Measurements from ENCODE around the gene LTBP1.
"Not testable (repeated sequence)": the region's sequence is repeated elsewhere in the genome, so short reads cannot be mapped to it uniquely, and the experiment has no call there.

LTBP1 gene

DNA sequence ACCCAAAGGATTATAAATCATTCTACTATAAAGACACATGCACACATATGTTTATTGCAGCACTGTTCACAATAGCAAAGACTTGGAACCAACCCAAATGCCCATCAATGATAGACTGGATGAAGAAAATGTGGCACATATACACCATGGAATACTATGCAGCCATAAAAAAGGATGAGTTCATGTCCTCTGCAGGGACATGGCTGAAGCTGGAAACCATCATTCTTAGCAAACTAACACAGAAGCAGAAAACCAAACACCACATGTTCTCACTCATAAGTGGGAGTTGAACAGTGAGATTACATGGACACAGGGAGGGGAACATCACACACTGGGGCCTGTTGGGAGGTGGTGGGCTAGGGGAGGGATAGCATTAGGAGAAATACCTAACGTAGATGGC is 288.8 kb downstream of the LTBP1 start:
- not testable (repeated sequence) for DNase-seq

DNA sequence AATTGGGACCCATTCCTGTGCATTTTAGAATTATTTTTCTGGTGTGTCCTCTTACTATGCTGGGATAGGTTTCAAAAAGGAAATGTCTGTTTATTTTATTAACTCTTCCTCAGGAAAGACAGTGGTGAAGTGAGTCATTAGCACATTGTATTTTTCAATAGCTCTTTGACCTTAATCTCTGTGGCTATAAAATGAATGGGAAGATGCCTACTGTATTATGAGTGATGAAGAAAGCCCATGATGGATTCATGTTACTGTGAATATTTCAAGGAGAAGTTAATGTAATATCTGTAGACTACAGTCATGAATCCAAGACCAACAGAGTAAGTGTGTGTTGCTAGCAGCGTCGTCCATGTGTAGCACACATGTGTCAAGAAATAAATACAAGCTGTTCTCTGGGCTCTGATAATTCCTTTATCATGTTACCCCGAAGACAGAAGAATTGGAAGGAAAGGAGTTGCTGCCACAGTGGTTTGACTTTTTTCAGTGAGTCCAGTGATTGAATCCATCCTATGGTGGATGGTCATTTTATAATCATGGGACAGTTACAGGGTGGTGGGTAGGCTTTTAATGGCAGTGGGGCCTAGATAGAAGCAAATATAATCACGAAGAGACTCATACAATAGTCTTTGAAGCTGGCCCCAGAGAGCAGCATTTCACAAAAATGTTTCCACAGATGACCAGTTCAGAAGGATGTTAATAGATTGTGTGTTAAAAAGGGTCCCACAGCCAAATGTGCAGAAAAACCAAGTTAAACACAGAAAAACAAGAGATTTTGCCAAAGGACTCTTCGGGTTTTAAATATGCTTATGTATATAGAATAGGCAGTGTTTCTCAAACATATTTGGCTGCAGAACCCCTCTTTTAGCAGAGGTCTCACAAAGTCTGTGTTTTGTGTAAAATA is 290.0 kb downstream of the LTBP1 start:
- DNase-seq: no peak

DNA sequence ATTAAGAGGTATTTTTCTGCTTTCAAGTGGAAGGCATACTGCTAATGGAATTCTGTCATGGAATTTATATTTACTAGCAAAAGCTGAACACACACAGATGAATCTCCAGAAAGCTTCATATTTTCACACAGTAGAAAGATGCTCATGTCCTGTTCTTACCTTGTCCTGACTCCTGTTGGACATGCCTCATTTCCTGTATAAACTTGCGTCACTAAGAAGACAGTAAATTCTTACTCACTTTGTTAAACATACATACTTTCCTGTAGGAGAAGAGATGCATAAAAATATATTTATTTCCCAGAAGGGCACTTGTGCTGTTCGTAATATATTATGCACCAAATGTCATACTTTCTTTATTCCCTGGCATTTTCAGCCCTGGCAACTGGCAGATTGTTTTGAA is 291.4 kb downstream of the LTBP1 start:
- DNase-seq: no peak

DNA sequence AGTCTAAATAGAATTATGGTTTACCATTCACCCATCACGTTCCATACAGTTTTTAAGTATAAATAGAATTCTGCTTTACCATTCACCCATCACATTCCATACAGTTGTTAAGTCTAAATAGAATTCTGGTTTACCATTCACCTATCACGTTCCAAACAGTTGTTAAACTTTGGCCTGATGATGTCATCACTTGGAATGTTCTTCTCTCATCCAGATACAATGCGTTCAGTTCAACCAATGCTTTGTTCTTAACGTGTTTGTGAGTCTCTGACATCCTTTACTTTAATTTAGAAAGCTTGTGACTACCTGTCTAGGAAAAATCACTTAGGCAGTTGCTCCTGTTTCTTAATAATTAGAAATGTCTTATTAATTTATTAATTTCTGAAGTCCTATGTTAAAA is 293.4 kb downstream of the LTBP1 start:
- no peak for DNase-seq

DNA sequence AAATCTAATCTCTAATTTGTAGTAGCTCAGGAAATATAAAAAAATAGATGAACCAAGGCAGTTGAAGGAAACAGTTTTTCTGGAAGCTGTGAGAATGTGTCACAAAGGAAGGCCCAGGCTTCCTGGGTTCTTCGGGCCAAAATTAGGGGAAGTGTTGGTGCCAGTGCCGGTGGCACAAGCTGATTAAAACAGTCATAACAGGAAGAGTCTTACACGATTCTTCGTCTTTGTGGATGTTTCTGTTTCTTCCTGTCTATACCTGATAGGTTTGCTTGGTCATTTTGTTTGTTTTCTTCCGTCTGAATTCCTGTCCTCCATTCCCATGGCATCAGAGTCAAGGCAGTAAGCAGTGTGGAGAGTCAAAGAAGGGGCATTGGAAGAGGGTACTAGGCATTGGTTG is 294.3 kb downstream of the LTBP1 start:
- DNase-seq: no peak

DNA sequence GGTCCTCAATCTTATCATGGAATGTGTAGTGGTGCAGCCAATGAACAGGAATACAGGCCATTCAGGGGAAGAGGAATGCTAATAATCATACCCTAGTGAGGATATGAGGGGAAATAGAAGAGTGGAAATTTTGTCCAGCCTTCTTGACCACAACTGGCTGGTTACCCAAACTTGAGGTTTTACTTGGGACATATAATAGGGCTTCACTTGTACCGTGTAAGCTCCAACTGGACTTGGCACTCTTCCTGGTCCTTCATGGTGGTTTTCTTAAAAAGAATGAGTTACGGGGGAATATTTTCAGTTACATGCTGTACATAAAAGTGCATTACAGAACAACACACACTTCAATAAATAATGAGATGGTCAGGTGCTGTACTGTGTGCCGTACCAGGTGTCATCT is 294.8 kb downstream of the LTBP1 start:
- no peak for DNase-seq

DNA sequence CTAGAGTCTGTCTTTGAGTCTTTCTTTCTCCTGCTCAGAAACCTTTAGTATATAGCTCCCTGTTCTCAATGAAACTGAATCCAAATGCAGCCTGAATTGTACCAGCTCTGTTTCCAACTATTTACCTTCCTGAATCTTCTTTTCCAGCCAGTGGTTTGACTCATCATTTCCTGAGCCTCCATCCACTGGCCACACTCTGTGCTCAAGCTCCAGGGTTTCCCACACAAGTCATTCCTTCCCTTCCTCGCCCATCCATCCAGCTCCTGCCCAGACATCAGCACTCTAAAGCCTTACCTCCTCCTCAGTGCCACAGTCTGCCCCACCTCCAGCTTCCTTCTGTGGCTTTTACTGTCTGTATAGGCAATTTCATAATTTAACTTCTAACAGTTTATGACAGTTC is 296.1 kb downstream of the LTBP1 start:
- no peak for DNase-seq

GRCh38 chr2:33246432-33246831 is 299.7 kb downstream of the LTBP1 start:
- no peak for DNase-seq

DNA sequence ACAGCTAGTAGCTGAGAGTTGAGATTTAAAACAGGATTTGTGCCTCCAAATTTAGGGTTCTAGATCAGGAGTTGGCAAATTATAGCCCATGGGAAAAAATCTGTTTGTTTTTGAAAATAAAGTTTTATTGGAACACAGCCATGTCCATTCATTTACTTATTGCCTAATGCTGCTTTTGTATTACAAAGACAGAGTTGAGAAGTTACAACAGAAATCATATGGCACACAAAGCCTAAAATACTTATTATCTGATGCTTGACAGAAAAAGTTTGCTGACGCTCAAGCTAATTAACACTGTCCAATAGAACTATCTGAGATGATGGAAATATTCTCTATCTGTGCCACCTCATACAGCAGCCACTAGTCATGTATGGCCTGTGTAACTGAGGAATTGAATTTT is 300.6 kb downstream of the LTBP1 start:
- no peak for DNase-seq

DNA sequence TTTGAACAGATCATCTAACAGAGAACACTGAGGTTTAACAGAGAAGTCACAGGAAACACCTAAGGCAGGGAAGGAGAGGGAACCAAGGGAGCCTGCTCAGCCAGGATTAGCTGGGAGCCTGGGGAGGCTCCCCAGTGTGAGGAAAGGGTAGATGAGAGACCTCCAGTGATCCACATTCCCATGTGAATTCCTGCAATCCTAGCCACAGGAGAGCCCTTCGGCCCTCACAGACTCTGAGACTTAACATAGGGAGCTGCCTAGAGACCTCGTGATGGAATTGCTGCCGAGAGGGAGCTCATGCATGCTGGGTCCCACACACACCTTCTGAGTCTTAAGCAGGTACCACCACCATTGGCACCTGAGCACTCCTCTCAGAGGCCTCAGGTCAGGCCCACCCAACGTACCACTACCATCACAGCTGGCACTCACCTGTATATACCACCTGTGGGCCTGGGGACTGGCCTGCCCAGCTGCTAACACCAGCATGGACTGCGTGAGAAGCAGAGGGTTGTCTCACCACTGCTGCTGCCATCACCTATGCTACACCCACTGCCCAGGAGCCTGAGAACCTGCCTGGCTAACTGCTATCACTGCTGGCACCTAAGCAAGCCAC is 303.8 kb downstream of the LTBP1 start:
- DNase-seq: no peak

DNA sequence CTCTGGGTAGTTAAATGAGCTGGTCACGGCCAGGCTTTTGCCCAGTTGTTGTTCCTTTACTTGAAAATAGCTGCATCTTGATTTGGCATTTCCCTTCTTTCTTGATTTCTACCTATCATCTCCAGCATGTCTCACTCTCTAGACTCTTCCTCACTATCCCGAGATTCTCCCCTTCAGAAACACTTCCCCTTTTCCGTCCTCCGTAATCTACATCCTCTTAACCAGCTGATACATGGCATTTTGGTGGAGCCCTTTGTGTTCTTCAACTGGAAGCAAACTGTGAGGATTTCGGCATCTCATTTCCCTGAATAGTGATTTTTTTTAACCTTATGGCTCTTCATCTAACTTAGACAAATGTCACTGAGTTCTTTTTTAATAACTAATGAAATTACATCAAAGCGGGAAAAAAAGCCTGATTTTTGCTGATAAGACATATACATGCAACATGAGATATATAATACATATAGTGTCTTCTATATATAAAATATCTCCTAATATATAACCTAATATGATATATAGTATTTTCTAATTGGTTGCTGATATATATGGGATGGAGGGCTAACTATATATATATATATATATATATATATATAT is 309.5 kb downstream of the LTBP1 start:
- DNase-seq: no peak

GRCh38 chr2:33258387-33258786 is 311.6 kb downstream of the LTBP1 start:
- no peak for DNase-seq

GRCh38 chr2:33262097-33262496 is 315.3 kb downstream of the LTBP1 start:
- DNase-seq: no peak

DNA sequence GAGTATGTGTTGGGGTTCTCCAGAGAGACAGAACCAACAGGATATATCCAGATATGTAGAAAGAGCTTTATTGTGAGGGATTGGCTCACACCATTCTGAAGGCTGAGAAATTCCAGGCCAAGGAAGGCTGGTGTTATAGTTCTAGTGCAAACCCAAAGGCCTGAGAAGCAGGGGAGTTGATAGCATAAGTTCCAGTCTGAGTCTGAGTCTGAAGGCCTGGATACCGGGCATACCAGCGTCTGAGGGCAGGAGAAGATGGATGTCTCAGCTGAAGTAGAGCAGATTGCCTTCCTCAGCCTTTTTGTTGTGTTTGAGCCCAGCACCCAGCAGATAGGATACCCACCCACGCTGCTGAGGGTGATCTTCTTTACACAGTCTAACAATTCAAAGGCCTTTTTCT is 318.0 kb downstream of the LTBP1 start:
- no peak for DNase-seq

GRCh38 chr2:33265584-33266338 is 319.0 kb downstream of the LTBP1 start:
- no peak for DNase-seq

DNA sequence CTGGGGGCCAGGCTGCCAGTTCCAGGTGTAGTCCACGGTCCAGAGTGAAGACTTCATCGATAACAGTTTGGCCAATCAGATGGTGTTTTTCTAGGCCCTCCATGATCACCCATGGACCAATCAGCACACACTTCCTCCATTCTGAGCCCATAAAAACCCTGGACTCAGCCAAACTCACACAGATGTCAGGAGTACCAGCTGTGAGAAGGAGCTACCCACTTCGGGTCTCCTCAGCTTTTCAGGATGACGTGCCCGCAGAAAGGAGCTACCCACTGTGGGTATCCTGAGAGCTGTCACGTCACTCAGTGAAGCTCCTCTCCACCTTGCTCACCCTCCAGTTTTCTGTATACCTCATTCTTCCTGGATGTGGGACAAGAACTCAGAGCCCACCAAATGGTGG is 319.7 kb downstream of the LTBP1 start:
- DNase-seq: no peak

- no peak for DNase-seq
These were observed 320.3 kb downstream of the LTBP1 start for GRCh38 chr2:33267043-33267442.

- DNase-seq: no peak
These were observed 321.0 kb downstream of the LTBP1 start for GRCh38 chr2:33267756-33268155.

GRCh38 chr2:33268246-33268831 is 321.6 kb downstream of the LTBP1 start:
- no peak for DNase-seq

- DNase-seq: no peak
These were observed 325.2 kb downstream of the LTBP1 start for GRCh38 chr2:33272001-33272400.

GRCh38 chr2:33273479-33273878 is 326.7 kb downstream of the LTBP1 start:
- DNase-seq: no peak

- DNase-seq: no peak
These were observed 327.8 kb downstream of the LTBP1 start for GRCh38 chr2:33274524-33274923.
